OCI-LY3 (cell line): ENCODE measurements around the gene ASCC2.

ENCODE experiments used
- CTCF ChIP-seq: fragments of 200-600, 300-600 bp; sonication (generic); IDR thresholded peaks from 2 replicates; pipeline ENCODE4 v1.5.1; 2014; ENCODE audit warnings: antibody characterized with exemption, low read length, low read depth
- EZH2phosphoT487 ChIP-seq: fragments of 200-600 bp; shearing (Covaris generic); IDR thresholded peaks from 2 replicates; pipeline ENCODE4 v1.6.1; 2018; ENCODE audit warnings: antibody characterized with exemption, mixed run types, low read depth

- no peak for TF ChIP-seq EZH2phosphoT487
- no peak for TF ChIP-seq CTCF
These were observed at the start of gene ASCC2 for GRCh38 chr22:29837741-29838598.
